ENCODE measurements around the gene CTXND1. TPM values are rescaled to one million over a fixed set of nuclear protein-coding genes. Genes with fewer than 3 reads are reported as not detected.

The CTXND1 gene
- polyA plus RNA-seq, 1 experiment, result not detected

- TF ChIP-seq CTCF (IDR thresholded peaks at IDR 0.05; ENCODE audit: insufficient read depth, low read depth, low read length), result no peak
- H3K4me3 ChIP-seq (ENCODE audit: low read depth, low read length), result no peak overlapping the region
- H3K27me3 ChIP-seq (ENCODE audit: control insufficient read depth, insufficient read depth, low read length), result peaks cover 2% of the 10 kb centered on the region
- POLR2A ChIA-PET, result no interaction called here
- no peaks in the 10 kb centered on the region for H3K36me3 ChIP-seq (ENCODE audit: control insufficient read depth, insufficient read depth, low read length)
- CTCF ChIA-PET, result interaction anchor here (1.1 to 1.8 kb wide), 4 partner anchors 68 to 729 kb away, joined by 3 to 6 read pairs (median 4); partner anchors contain the start of gene CEMIP
- no peak for DNase-seq (ENCODE audit: low read depth)
These were observed 10.5 kb downstream of the CTXND1 start for GRCh38 chr15:80241508-80241907.

- Histone ChIP-seq H3K27me3 (ENCODE audit: control insufficient read depth, insufficient read depth, low read length) (peaks cover 2% of the 10 kb centered on the region), H3K4me3 (ENCODE audit: low read depth, low read length) (no peak overlapping the region), H3K36me3 (ENCODE audit: control insufficient read depth, insufficient read depth, low read length) (no peaks in the 10 kb centered on the region)
- no peak for DNase-seq (ENCODE audit: low read depth)
- POLR2A ChIA-PET, result no interaction called here
- CTCF ChIA-PET, result interaction anchor here (1.2 to 1.8 kb wide), 3 partner anchors 69 to 539 kb away, joined by 3 to 6 read pairs (median 5); partner anchors contain the start of gene CEMIP
- TF ChIP-seq CTCF (IDR thresholded peaks at IDR 0.05; ENCODE audit: insufficient read depth, low read depth, low read length), result no peak
These were observed 11.7 kb downstream of the CTXND1 start for GRCh38 chr15:80240276-80240675.

GRCh38 chr15:80234883-80235282, 17.1 kb downstream of the CTXND1 start:
- peak; percentile 64 for TF ChIP-seq CTCF (IDR thresholded peaks at IDR 0.05; ENCODE audit: insufficient read depth, low read depth, low read length)
- Histone ChIP-seq H3K4me3 (ENCODE audit: low read depth, low read length) (no peak overlapping the region), H3K36me3 (ENCODE audit: control insufficient read depth, insufficient read depth, low read length) (no peaks in the 10 kb centered on the region), H3K27me3 (ENCODE audit: control insufficient read depth, insufficient read depth, low read length) (peaks cover 3% of the 10 kb centered on the region)
- DNase-seq (ENCODE audit: low read depth), result no peak
- ChIA-PET CTCF (interaction anchor here (0.6 to 1.6 kb wide), 2 partner anchors 9 to 1074 kb away, joined by 3 to 6 read pairs; no protein-coding TSS in a partner anchor), POLR2A (no interaction called here)

- Histone ChIP-seq H3K27me3 (ENCODE audit: control insufficient read depth, insufficient read depth, low read length) (peaks cover 3% of the 10 kb centered on the region), H3K4me3 (ENCODE audit: low read depth, low read length) (no peak overlapping the region), H3K36me3 (ENCODE audit: control insufficient read depth, insufficient read depth, low read length) (no peaks in the 10 kb centered on the region)
- TF ChIP-seq CTCF (IDR thresholded peaks at IDR 0.05; ENCODE audit: insufficient read depth, low read depth, low read length), result no peak
- ChIA-PET CTCF (interaction anchor here (1.5 kb wide), 1 partner anchor 11 kb away, joined by 4 read pairs; no protein-coding TSS in a partner anchor), POLR2A (no interaction called here)
- DNase-seq (ENCODE audit: low read depth), result no peak
These were observed 18.4 kb downstream of the CTXND1 start for GRCh38 chr15:80233581-80233980.

GRCh38 chr15:80231371-80231770, 20.6 kb downstream of the CTXND1 start:
- Histone ChIP-seq H3K27me3 (ENCODE audit: control insufficient read depth, insufficient read depth, low read length) (peaks cover 3% of the 10 kb centered on the region), H3K4me3 (ENCODE audit: low read depth, low read length) (no peak overlapping the region), H3K36me3 (ENCODE audit: control insufficient read depth, insufficient read depth, low read length) (no peaks in the 10 kb centered on the region)
- TF ChIP-seq CTCF (IDR thresholded peaks at IDR 0.05; ENCODE audit: insufficient read depth, low read depth, low read length), result no peak
- no peak for DNase-seq (ENCODE audit: low read depth)
- CTCF ChIA-PET, result no interaction called here
- POLR2A ChIA-PET, result no interaction called here
